Measurements from ENCODE around the gene NLGN2. TPM values are rescaled to one million over a fixed set of nuclear protein-coding genes. Genes with fewer than 3 reads are reported as not detected.

The NLGN2 gene
- total RNA-seq, 1 donor from 2014 or later: 34.3 TPM

DNA sequence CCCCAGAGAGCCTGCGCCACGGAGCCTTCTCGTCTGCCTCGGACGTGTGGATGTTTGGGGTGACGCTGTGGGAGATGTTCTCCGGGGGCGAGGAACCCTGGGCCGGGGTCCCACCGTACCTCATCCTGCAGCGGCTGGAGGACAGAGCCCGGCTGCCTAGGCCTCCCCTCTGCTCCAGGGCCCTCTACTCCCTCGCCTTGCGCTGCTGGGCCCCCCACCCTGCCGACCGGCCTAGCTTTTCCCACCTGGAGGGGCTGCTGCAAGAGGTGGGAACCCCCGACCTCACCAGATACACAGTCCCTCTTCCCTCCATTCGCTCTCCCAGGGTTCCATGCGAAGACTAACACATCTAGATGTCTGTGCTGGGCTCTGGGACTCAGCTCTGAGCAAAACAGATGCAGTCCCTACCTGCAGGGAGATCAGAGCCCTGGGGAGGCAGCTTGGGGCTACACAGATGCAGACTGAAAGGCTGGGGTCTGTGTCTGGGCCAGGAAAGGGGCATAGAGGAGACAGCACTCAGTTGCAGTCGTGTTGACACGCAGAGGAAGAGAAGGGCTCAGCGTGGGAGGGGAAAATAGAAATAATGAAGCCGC is 23.1 kb upstream of the NLGN2 start:
- Histone ChIP-seq H3K9me3 (no peaks in the 10 kb centered on the region), H3K4me3 (peak overlapping the region in 1 of 2 donors; percentile 65), H3K36me3 (peaks cover 9 to 17% of the 10 kb centered on the region in 2 donors), H3K4me1 (peaks cover 4 to 20% of the 10 kb centered on the region in 2 donors), H3K27me3 (no peaks in the 10 kb centered on the region), H3K27ac (peak overlapping the region; percentile 29 to 54)
- intact Hi-C loops (cut with DNase I): no loop called here
- TF ChIP-seq CTCF (IDR thresholded peaks at IDR 0.05): no peak
- no peak for DNase-seq (ENCODE audit: low spot score in 2 of 2)

GRCh38 chr17:7388856-7389255 is 18.8 kb upstream of the NLGN2 start:
- TF ChIP-seq CTCF (IDR thresholded peaks at IDR 0.05): no peak
- Histone ChIP-seq H3K4me3 (no peak overlapping the region), H3K9me3 (no peaks in the 10 kb centered on the region), H3K27me3 (no peaks in the 10 kb centered on the region), H3K27ac (no peak overlapping the region), H3K36me3 (peaks cover 17 to 41% of the 10 kb centered on the region in 2 donors), H3K4me1 (peaks cover 5 to 12% of the 10 kb centered on the region in 2 donors)
- DNase-seq (ENCODE audit: low spot score in 2 of 2): no peak
- intact Hi-C loops (cut with DNase I): no loop called here

DNA sequence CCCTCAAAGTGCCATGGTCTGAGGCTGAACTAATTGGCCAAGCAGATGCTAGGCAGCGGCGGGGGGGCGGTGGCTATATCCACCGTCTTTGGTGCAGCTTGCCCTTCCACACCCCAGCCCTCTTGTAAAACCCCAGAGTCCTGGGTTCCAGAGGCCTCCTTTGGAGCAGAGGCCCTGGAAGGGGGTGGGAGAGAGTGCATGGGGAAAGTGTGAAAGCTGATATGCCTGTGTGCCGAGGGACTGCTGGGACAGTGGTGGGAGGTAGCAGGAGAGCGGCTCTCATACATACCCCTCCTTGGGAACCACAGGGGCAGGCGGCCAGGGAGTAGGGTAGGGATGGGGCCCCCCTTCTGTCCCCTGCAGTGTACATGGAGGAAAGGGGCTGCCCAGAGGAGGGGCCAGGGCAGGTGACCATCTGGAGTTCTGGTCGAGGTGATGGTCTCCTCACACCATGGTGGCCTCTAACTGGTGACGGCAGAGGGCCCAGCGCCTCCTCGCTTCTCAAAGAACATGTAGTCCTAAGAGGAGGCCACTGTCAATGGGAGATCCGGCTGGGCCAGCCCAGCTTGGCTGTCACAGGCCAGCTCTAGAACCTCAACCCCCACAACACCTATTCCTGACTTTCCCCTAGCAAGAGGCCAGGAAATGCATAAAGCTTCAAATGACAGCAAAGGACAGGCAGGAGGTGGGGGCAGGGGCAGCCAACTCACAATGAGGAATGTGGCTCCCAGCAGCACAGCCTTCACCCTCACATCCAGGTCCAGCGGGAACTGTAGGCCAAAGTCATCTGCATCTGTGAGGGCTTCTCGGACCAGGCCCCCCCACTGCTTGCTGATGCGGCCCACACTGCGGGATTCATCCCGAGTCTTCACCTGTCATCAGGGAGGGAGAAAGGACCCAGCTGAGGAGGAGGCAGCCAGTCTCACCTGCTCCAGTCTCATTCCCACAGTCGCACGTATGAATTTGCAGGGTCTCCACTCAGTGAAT is 17.4 kb upstream of the NLGN2 start:
- H3K4me1 ChIP-seq: peaks cover 5 to 12% of the 10 kb centered on the region in 2 donors
- intact Hi-C loops (cut with DNase I): no loop called here
- no peak for TF ChIP-seq CTCF (IDR thresholded peaks at IDR 0.05)

DNA sequence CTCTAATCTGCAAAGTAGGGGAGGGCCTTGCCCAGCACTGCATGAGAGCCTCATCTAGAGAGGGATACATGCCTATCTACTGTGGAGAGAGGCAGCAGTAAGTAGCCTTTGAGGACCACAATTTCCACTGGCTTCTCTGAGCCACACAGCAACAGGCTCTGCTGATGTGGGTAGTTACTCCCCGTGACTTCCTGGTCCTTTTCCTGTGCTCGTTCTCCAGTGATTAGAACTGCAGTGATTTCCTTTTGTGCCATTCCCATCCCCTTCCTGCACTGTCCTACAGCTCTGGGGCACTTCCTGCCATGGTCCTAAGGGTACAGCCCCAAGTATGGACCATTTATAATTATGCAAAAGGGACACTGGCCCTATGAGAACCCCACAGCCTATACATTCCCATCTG is 16.3 kb upstream of the NLGN2 start:
- intact Hi-C loops (cut with DNase I): no loop called here
- TF ChIP-seq CTCF (IDR thresholded peaks at IDR 0.05): no peak
- H3K4me3 ChIP-seq: no peak overlapping the region
- no peak overlapping the region for H3K27ac ChIP-seq
- peaks cover 5 to 14% of the 10 kb centered on the region in 2 donors for H3K4me1 ChIP-seq
- H3K36me3 ChIP-seq: peaks cover 17 to 41% of the 10 kb centered on the region in 2 donors
- no peaks in the 10 kb centered on the region for H3K9me3 ChIP-seq
- H3K27me3 ChIP-seq: no peaks in the 10 kb centered on the region
- DNase-seq (ENCODE audit: low spot score in 2 of 2): no peak

More for the DNA sequence above, 17.4 kb upstream of the NLGN2 start:
- H3K27ac ChIP-seq: no peak overlapping the region
- H3K9me3 ChIP-seq: no peaks in the 10 kb centered on the region
- DNase-seq (ENCODE audit: low spot score in 2 of 2): no peak
- H3K36me3 ChIP-seq: peaks cover 17 to 41% of the 10 kb centered on the region in 2 donors
- H3K4me3 ChIP-seq: no peak overlapping the region
- H3K27me3 ChIP-seq: no peaks in the 10 kb centered on the region

DNA sequence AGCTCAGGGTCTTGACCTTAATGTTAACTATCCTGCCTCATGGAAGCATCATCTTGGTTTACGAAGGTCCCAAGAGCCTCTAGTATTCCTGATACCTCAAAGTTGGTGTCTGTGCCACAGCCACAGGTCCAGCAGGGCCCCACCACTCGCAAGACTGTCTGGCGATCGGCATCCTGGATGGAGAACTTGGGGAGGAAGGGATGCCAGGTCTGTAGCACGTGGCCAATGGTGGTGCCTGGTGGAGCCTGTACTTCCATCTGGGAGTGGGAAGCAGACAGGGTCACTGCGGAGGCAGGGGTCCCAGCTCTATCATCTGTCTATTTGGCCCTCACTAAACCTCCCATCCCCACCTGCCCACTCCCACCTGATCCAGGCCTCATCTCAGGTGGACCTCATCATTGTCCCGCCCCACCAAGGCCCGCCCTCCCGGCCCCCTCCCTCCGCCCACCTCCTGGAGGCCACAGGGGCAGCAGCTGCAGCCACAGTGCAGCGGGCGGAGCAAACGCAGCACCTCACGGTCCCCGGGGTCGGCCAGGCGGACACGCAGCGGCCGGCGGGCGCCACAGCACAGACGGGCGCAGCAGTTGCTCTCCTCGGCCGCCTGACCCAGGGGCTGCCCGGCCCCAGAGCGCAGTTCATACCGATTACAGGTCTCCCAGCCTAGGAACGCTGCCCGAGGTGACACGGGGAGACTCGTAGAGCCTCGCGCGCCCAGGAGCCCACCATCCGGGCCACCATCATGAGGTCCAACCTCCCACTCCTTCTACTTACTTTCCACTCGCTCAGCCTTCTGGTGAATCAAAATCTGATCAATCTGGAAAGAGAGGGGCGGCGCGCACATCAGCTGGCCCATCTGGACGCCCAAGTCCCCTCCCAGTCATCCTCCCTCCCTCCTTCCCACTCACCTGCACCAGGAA is 14.7 kb upstream of the NLGN2 start:
- Histone ChIP-seq H3K4me1 (peaks cover 5 to 14% of the 10 kb centered on the region in 2 donors), H3K27me3 (no peaks in the 10 kb centered on the region), H3K27ac (peak overlapping the region; percentile 0 to 91), H3K9me3 (no peaks in the 10 kb centered on the region), H3K36me3 (peaks cover 17 to 41% of the 10 kb centered on the region in 2 donors), H3K4me3 (peak overlapping the region; percentile 78 to 85)
- no peak for DNase-seq (ENCODE audit: low spot score in 2 of 2)
- TF ChIP-seq CTCF (IDR thresholded peaks at IDR 0.05): no peak
- intact Hi-C loops (cut with DNase I): no loop called here

Data from ascending aorta (tissue), 2 donors.